Stimulated activated naive CD8-positive, alpha-beta T cell treated with anti-CD3 and anti-CD28 coated beads, Interleukin-15, Interleukin-2, amounts not matched to agents 100 U/mL and 50 U/mL, for 24 hours (primary cell): ENCODE data around the gene DDX4.

Experiments used
- ATAC-seq: fragments of 150-1000 bp; cut with Tn5 transposase; one replicate; pipeline ENCODE4 v1.10.0; 2021
- DNase-seq: peaks from one replicate; pipeline ENCODE4 v3.0.0; 2021

DDX4 gene

GRCh38 chr5:55821731-55822512 lies 84.1 kb downstream of the DDX4 start:
- no peak for ATAC-seq
- DNase-seq, result peak; percentile 19

GRCh38 chr5:55823151-55823796 lies 85.4 kb downstream of the DDX4 start:
- no peak for DNase-seq
- no peak for ATAC-seq

GRCh38 chr5:55829956-55830355 lies 92.1 kb downstream of the DDX4 start:
- no peak for DNase-seq

GRCh38 chr5:55832446-55832845 lies 94.6 kb downstream of the DDX4 start:
- no peak for DNase-seq

More at GRCh38 chr5:55829956-55830355, 92.1 kb downstream of the DDX4 start:
- ATAC-seq, result no peak

GRCh38 chr5:55836191-55836590 lies 98.3 kb downstream of the DDX4 start:
- ATAC-seq (no peak), DNase-seq (no peak)

More at GRCh38 chr5:55832446-55832845, 94.6 kb downstream of the DDX4 start:
- no peak for ATAC-seq

- no peak for DNase-seq
- no peak for ATAC-seq
These were observed 104.1 kb downstream of the DDX4 start for GRCh38 chr5:55841976-55842375.

- ATAC-seq (no peak), DNase-seq (no peak)
These were observed 110.0 kb downstream of the DDX4 start for GRCh38 chr5:55847837-55848236.

GRCh38 chr5:55848783-55849182 lies 110.9 kb downstream of the DDX4 start:
- ATAC-seq (no peak), DNase-seq (no peak)

- ATAC-seq (peak; percentile 78), DNase-seq (no peak)
These were observed 113.2 kb downstream of the DDX4 start, which contains the start of gene IL31RA for GRCh38 chr5:55850839-55851674. Gene IL31RA, plus strand, starts transcription at chr5:55851357. Its CDS starts 214 bp downstream, at chr5:55851571.

GRCh38 chr5:55851675-55851979 lies 113.8 kb downstream of the DDX4 start:
- no peak for ATAC-seq
- no peak for DNase-seq

- DNase-seq, result no peak
These were observed 114.6 kb downstream of the DDX4 start for GRCh38 chr5:55852503-55852902.

GRCh38 chr5:55853041-55853670 lies 115.3 kb downstream of the DDX4 start:
- ATAC-seq (no peak), DNase-seq (no peak)

More at GRCh38 chr5:55852503-55852902, 114.6 kb downstream of the DDX4 start:
- no peak for ATAC-seq

- ATAC-seq (no peak), DNase-seq (no peak)
These were observed 116.0 kb downstream of the DDX4 start for GRCh38 chr5:55853818-55854217.

- no peak for DNase-seq
- ATAC-seq, result peak; percentile 55
These were observed 117.6 kb downstream of the DDX4 start for GRCh38 chr5:55855509-55855908.

- DNase-seq (no peak), ATAC-seq (peak; percentile 78)
These were observed 118.8 kb downstream of the DDX4 start for GRCh38 chr5:55856516-55857246.

- DNase-seq (no peak), ATAC-seq (no peak)
These were observed 119.4 kb downstream of the DDX4 start for GRCh38 chr5:55857247-55857640.

- DNase-seq, result no peak
These were observed 120.2 kb downstream of the DDX4 start for GRCh38 chr5:55858104-55858503.

GRCh38 chr5:55860288-55860687 lies 122.4 kb downstream of the DDX4 start:
- DNase-seq (no peak), ATAC-seq (no peak)

More at GRCh38 chr5:55858104-55858503, 120.2 kb downstream of the DDX4 start:
- ATAC-seq, result no peak

- ATAC-seq (no peak), DNase-seq (no peak)
These were observed 122.8 kb downstream of the DDX4 start for GRCh38 chr5:55860709-55861108.

GRCh38 chr5:55864606-55865541 lies 127.0 kb downstream of the DDX4 start:
- DNase-seq (no peak), ATAC-seq (no peak)
